Activated CD8-positive, alpha-beta memory T cell treated with anti-CD3 and anti-CD28 coated beads, Interleukin-2, amount 50 U/mL, for 1 hour (primary cell): Measurements from ENCODE around the gene SMYD3.
"Not testable (repeated sequence)": the region's sequence is repeated elsewhere in the genome, so short reads cannot be mapped to it uniquely, and the experiment has no call there.

Experiments
- DNase-seq: peaks from one replicate; pipeline ENCODE4 v3.0.0-alpha.2; 2020; ENCODE audit errors: extremely low read depth

Gene SMYD3

DNA sequence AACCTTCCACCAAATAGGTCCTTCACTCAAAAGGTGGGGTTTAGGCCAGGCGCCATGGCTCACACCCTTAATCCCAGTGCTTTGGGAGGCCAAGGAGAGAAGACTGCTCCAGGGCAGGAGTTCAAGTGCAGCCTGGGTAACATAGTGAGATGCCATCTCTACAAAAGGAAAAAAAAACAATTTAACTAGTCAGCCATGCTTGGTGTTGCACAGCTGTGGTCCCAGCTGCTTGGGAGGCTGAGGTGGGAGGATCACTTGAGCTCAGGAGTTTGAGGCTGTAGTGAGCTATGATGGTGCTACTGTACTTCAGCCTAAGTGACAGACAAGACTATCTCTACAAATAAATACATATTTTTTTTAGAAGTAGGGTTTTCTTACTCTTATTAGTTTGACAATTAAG lies 734.8 kb downstream of the SMYD3 start:
- no peak for DNase-seq

GRCh38 chr1:245771511-245772281 lies 735.4 kb downstream of the SMYD3 start:
- no peak for DNase-seq

DNA sequence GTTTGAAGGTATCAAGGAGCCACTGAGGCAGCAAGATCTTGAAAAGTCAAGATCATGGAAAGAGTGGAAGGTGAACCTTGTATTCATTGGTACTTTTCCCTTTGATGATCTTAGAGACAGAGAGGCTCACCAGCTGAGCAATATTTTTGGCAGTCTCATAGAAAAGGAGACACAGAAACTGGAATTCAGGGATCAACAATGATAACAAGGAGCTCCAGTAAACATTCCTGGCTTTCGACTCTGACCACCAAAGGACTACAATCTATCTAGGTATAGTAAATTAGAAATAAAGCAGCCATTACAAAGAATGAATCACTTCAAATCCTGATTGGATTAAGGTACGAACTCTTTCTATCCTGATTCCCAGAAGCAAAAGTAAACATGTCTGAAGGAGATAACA lies 736.9 kb downstream of the SMYD3 start:
- no peak for DNase-seq

DNA sequence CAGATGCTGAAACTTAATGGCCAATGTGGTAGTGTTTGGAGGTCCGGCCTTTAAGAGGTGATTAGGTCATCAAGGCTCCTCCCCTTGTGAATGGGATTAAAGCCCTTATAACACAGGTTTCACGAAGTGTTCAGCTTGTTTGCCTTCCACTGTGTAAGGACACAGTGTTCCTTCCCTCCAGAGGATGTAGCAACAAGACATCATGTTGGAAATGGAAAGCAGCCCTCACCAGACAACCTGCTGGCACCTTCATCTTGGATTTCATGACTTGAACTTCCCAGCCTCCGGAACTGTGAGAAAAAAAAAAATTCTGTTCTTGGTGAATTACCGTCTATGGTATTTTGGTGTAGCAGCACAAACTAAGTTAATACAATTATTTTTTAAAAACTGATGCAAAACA lies 738.5 kb downstream of the SMYD3 start:
- no peak for DNase-seq

DNA sequence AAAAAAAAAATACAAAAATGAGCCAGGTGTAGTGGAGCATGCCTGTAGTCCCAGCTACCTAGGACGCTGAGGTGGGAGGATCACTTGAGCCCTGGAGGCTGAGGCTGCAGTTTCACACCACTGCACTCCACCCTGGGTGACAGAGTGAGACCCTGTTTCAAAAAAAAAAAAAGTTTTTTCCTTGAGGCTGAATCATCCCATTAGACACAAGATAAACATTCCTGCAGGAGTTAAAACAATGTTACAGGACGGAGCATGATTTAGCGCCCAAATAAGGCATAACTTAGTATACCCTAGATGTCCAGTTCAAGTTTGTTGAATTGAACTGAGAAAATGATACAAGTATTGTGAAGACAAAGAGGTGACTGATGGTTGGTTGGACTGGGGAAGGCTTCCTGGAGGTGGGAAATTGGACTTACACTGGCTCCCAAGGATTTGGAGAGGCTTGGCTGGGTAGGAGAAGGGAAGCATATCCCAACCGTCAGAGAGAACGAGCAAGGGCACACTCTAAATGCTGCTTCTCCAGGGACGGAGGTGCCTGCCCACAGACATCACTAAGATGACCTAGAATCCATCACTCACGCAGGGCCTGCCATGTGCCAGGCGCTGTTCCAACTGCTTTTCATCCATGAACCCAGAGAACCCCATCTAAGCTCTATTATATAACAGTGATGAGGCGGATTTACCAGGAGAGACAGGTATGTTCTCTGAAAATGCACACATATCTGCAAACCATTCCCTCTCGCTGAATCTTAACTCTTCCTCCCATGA lies 741.7 kb downstream of the SMYD3 start:
- no peak for DNase-seq

DNA sequence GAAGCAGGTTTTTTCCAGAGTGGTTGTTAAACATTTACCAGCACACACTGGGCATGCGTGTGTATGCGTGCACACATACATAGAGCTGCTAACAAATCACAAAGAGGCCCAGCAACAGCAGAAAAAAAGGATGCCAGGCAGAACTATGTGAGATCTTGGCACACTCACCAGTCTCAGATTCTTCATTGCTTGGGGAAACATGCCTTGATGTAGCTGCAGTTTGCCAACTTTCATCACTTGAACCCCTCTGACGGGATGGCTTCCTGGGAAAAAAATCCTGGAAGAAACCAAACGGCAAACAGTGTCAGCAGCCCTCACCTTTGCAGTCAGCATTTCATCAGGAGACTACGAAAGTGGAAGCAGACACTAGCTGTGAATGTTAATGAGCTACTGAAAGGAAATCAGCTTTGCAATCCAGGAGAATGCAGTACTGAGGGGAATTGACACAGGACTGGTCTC lies 743.2 kb downstream of the SMYD3 start:
- DNase-seq: no peak

DNA sequence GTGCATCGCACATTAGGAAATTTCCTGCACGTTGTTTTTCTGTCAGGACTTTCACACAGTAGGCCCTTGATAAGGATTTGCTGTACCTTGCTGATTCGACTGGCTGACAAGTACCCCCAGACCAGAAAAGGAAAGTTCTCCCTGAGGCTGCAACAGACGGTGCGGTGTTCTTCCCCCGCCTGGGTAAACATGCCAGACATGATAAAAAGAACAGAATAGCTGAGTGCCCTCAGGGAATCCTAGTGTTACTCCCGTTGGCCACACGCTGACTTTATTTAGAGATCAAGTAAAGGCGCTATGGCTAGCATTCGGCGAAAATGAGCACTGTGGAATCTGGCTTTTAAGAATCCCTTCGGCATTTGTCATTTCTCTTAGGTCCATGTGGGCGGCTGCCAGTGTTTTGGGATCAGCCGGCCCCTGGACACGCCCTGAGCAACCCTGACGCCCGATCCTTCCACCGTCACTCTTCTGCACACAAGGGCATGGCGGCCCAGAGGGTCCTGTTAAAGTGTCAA lies 744.6 kb downstream of the SMYD3 start:
- DNase-seq: no peak

- DNase-seq: no peak
Observed at GRCh38 chr1:245760301-245760700, 746.8 kb downstream of the SMYD3 start.

DNA sequence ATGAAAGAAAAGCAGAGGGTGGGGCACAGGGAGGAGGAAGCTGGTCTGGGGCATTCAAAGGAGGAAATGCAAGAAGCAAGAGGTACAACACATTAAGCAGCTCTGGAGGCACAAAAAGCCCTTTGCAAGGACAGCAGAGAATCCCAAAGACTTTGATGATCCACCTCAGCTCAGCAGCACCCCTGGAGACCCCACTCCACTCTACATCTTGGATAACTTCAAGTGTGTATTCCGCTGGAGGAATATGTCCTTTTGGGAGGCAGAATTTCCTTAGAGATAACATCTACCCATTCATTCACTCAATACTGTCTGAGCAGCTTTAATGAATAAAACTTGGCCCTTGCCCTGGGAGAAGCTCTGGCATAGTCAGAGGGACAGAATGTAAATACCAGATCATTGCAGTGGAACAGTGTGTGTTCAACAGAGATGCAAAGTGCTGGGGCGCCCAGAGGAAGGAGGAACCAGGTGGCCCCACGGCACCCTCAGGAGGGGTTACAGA lies 752.6 kb downstream of the SMYD3 start:
- DNase-seq: no peak

GRCh38 chr1:245753807-245754206 lies 753.3 kb downstream of the SMYD3 start:
- no peak for DNase-seq

DNA sequence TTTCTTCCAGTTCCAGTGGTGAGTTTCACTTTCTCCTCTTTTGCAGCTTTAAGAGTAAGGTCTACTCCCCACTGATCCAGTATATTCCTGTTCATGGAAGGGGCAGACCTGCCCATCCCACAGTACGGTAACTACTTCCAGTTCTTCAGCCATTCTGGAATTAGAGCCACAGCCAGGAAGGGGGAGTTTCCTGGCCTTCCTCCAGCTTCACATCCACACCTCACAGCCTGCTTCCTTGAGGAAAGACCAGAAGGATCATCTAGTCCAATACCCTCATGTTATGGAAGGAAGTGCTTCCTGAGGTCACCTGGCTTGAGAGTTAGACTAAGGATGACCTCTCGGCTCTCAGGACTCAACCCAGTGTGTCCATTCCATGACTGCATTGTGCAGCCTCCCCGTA lies 754.5 kb downstream of the SMYD3 start:
- no peak for DNase-seq

GRCh38 chr1:245751726-245752470 lies 755.2 kb downstream of the SMYD3 start:
- no peak for DNase-seq

DNA sequence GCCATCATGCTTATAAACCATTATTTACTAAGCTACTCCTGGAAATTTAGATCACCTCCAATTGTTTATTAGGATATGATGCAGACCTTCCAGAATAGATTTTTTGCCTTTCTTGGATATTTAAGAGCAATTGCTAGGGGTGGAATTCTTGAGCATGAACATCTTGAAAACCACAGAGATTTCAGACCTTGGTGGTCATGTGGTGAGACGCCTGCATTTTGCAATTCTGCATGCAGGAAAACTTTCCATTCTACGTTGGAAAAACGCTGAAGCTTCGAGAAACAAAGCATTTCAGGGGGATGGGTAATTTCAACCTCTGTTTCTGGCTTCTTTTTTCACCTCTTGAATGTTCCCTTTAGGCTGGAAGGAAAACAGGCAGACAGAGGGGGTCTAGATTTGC lies 756.0 kb downstream of the SMYD3 start:
- no peak for DNase-seq

- DNase-seq: no peak
Observed at GRCh38 chr1:245750261-245750660, 756.8 kb downstream of the SMYD3 start.

GRCh38 chr1:245749053-245749452 lies 758.0 kb downstream of the SMYD3 start:
- DNase-seq: no peak

DNA sequence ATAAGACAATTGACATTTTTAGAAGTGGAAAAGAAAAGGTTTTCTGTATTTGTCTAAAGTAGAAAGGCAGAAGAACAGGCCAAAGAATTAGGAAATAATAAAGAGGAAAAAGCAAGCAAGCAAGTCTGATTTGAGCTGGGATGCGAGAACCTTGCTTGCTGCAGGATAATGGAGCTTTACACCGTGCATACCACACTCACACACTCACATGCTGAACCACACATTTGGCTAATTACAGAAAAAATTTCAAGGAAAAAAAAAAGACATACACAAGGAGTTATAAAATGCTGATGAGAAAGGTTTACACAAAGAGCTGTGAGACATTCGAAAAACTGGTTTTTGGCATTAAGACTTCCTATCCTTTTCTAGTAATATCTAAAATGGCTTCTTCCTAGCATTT lies 758.4 kb downstream of the SMYD3 start:
- DNase-seq: no peak

DNA sequence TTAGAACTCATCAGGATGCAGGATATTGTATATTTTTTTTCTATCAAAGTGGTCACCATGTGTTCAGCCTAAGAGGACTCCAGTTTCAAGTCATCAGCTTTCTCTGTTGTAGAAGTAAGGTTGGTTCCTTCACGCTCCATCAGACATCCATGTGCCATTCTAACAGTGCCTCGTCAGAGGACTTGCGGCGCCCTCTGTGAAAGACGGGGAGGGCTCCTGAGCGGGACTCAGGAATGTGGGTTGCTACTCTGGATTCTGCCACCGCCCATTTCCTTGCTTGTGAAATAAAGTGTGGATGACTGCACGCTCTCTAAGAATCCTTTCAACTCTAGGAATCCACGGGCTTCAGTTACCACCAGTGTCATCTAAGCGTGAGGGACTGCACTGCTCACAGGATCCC lies 758.8 kb downstream of the SMYD3 start:
- no peak for DNase-seq

GRCh38 chr1:245742896-245743295 lies 764.2 kb downstream of the SMYD3 start:
- DNase-seq: no peak

DNA sequence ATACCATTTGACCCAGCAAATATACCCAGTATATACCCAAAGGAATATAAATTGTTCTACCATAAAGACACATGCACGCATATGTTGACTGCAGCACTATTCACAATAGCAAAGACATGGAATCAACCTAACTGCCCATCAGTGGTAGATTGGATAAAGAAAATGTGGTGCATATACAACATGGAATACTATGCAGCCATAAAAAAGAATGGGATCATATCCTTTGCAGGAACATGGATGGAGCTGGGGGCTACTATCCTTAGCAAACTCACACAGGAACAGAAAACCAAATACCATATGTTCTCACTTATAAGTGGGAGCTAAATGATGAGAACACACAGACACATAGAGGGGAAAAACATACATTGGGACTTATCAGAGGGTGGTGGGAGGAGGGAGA lies 766.7 kb downstream of the SMYD3 start:
- DNase-seq: not testable (repeated sequence)

DNA sequence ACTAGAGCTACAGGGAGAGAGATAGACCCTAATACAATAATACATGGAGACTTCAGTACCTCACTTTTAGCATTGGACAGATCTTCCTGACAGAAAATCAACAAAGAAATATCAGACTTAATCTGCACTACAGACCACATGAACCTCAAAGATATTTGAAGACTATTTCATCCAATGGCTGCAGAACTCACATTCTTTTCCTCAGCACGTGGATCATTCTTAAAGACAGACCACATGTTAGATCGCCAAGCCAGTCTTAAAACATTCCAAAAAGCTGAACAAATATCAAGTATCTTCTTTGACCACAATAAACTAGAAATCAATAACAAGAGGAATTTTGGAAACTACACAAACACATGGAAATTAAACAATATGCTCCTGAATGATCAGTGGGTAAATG lies 776.3 kb downstream of the SMYD3 start:
- DNase-seq: no peak

GRCh38 chr1:245728035-245728434 lies 779.0 kb downstream of the SMYD3 start:
- not testable (repeated sequence) for DNase-seq

DNA sequence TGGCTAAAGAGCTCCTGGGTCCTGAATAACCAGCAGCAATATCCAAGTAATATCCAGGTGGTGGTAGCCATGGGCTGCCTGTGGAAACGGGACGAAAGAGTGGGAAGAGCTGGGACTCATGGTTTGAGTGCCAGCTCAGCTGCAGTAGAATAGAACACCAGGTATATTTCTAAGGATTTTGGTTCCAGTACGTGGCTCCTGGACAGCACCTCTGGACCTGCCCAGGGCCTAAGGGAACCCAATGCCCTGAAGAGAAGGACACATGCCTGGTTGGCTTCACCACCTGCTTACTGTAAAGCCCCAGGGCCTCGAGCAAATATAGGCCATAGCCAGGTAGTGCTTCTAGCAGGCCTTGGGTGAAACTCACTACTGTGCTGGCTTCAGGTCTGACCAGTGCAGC lies 785.6 kb downstream of the SMYD3 start:
- no peak for DNase-seq
